Metanephros (tissue), 1 donor: ENCODE measurements around the gene ISM1. TPM values are rescaled to one million over a fixed set of nuclear protein-coding genes. Genes with fewer than 3 reads are reported as not detected.

Experiments used
- total RNA-seq: library from RNA; depleted of rRNA; stranded (reverse); fragments of >200 nt; gene quantifications from one replicate; pipeline ENCODE4 v1.2.3, GENCODE V29; 2014

The ISM1 gene
- 1.5 TPM for total RNA-seq

DNA sequence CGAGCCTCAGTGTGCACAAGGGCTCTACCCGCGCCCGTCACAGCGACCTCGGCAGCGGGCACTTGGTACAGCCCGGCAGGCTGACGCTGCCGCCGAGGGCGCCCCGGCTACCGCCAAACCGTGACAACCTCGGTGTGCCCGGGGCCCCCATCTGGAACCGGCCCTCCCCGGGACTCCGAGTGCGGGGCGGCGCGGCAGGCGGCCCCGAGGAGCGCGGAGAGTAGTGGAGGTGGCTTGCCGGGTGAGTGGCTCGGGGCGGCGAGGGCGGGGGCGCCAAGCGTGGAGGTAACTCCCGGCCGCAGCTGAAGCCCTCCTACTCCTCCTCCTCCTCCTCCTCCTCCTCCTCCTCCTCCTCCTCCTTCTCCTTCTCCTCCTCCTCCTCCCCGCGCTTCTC is at the start of gene ISM1:
TSS of gene ISM1 (plus strand) at position 371 of the 394 bp plus-strand sequence. CDS start 503 bp downstream, outside the sequence.

Other genes with a start within 250 kb of the ISM1 start
- gene SPTLC3, start 212.3 kb upstream of the ISM1 start, total RNA-seq, result 14.4 TPM